DOHH2 (cell line): ENCODE data around the gene GGPS1.

Experiments used
- H3F3A ChIP-seq: fragments of 200-600 bp; sonication (generic), shearing (Covaris generic); 2 replicates; pipeline ENCODE4 v1.6.0; 2016; ENCODE audit warnings: antibody characterized with exemption, mild to moderate bottlenecking; ENCODE audit not compliant: control insufficient read depth, insufficient read depth
- H3K27ac ChIP-seq: fragments of 200-600 bp; sonication (generic); 2 replicates; pipeline ENCODE4 v1.5.1; 2014; ENCODE audit warnings: low read depth, mild to moderate bottlenecking, low read length, moderate library complexity
- H3K27me3 ChIP-seq: fragments of 200-600 bp; sonication (generic); 2 replicates; pipeline ENCODE4 v1.6.1; 2014; ENCODE audit warnings: mild to moderate bottlenecking, low read length, mixed read lengths; ENCODE audit not compliant: control insufficient read depth
- H3K36me3 ChIP-seq: fragments of 200-600 bp; sonication (generic); 2 replicates; pipeline ENCODE4 v1.6.1; 2014; ENCODE audit warnings: mild to moderate bottlenecking, low read length, moderate library complexity, mixed read lengths; ENCODE audit not compliant: control insufficient read depth
- H3K4me1 ChIP-seq: fragments of 200-600 bp; sonication (generic); 2 replicates; pipeline ENCODE4 v1.6.1; 2014; ENCODE audit warnings: mild to moderate bottlenecking, low read length, mixed read lengths; ENCODE audit not compliant: control insufficient read depth
- H3K4me2 ChIP-seq: fragments of 200-600 bp; sonication (generic); 2 replicates; pipeline ENCODE4 v1.6.0; 2014; ENCODE audit warnings: mild to moderate bottlenecking, low read length, moderate library complexity
- H3K4me3 ChIP-seq: fragments of 200-600 bp; sonication (generic); 2 replicates; pipeline ENCODE4 v1.5.1; 2014; ENCODE audit warnings: mild to moderate bottlenecking, low read length, mixed read lengths
- H3K79me2 ChIP-seq: fragments of 200-600 bp; sonication (generic); 2 replicates; pipeline ENCODE4 v1.6.1; 2014; ENCODE audit warnings: mild to moderate bottlenecking, low read length, mixed read lengths; ENCODE audit not compliant: control insufficient read depth
- H3K9me2 ChIP-seq: fragments of 200-600 bp; sonication (generic); replicated peaks from 2 replicates; pipeline ENCODE4 v1.6.1; 2014; ENCODE audit warnings: mild to moderate bottlenecking, low read length, mixed read lengths; ENCODE audit not compliant: control insufficient read depth
- H3K9me3 ChIP-seq: fragments of 200-600 bp; sonication (generic); 2 replicates; pipeline ENCODE4 v1.6.1; 2014; ENCODE audit warnings: antibody characterized with exemption, low read length, mixed read lengths; ENCODE audit not compliant: control insufficient read depth, insufficient read depth
- H4K20me1 ChIP-seq: fragments of 200-600 bp; sonication (generic); 2 replicates; pipeline ENCODE4 v1.6.0; 2014; ENCODE audit warnings: low read depth, mild to moderate bottlenecking, antibody characterized with exemption, low read length, moderate library complexity; ENCODE audit not compliant: control insufficient read depth, insufficient read depth
- CTCF ChIP-seq: fragments of 200-600 bp; sonication (generic); IDR thresholded peaks from one replicate; pipeline ENCODE4 v1.5.1; 2014; ENCODE audit warnings: antibody characterized with exemption, mild to moderate bottlenecking, low read depth, low read length; ENCODE audit not compliant: poor library complexity, severe bottlenecking
- EZH2phosphoT487 ChIP-seq: fragments of 200-600 bp; sonication (generic); IDR thresholded peaks from 2 replicates; pipeline ENCODE4 v1.6.1; 2017; ENCODE audit warnings: borderline replicate concordance, mild to moderate bottlenecking, antibody characterized with exemption, low read length, moderate library complexity, mixed read lengths

The GGPS1 gene

GRCh38 chr1:235287208-235287882, 41.0 kb upstream of the GGPS1 start:
- Histone ChIP-seq H3F3A (no peaks in the 10 kb centered on the region), H3K9me2 (no peaks in the 10 kb centered on the region), H3K4me3 (no peak overlapping the region), H3K27me3 (no peaks in the 10 kb centered on the region), H3K4me1 (no peaks in the 10 kb centered on the region), H3K79me2 (peaks cover 95% of the 10 kb centered on the region), H3K27ac (no peak overlapping the region), H3K4me2 (no peak overlapping the region), H3K36me3 (no peaks in the 10 kb centered on the region), H3K9me3 (no peaks in the 10 kb centered on the region), H4K20me1 (peaks cover 35% of the 10 kb centered on the region)
- TF ChIP-seq EZH2phosphoT487: no peak
- no peak for TF ChIP-seq CTCF

GRCh38 chr1:235289859-235290739, 38.3 kb upstream of the GGPS1 start:
- H3F3A ChIP-seq: 0 out of 2 replicates have a peak, but pooled peaks cover 8% of the 10 kb centered on the region
- TF ChIP-seq CTCF (no peak), EZH2phosphoT487 (no peak)

GRCh38 chr1:235290740-235291502, 37.4 kb upstream of the GGPS1 start:
- no peak overlapping the region for H3K27ac ChIP-seq
- TF ChIP-seq EZH2phosphoT487 (no peak), CTCF (no peak)
- H3K4me1 ChIP-seq: peaks cover 2% of the 10 kb centered on the region; the same call in 1 of the 2 replicates
- H3K9me2 ChIP-seq: no peaks in the 10 kb centered on the region
- no peaks in the 10 kb centered on the region for H3K36me3 ChIP-seq
- H3K79me2 ChIP-seq: peaks cover 98% of the 10 kb centered on the region
- no peaks in the 10 kb centered on the region for H3K9me3 ChIP-seq
- H4K20me1 ChIP-seq: peaks cover 43% of the 10 kb centered on the region
- no peak overlapping the region for H3K4me3 ChIP-seq
- H3K4me2 ChIP-seq: no peak overlapping the region
- H3F3A ChIP-seq: 0 out of 2 replicates have a peak, but pooled peaks cover 8% of the 10 kb centered on the region
- no peaks in the 10 kb centered on the region for H3K27me3 ChIP-seq

More at GRCh38 chr1:235289859-235290739, 38.3 kb upstream of the GGPS1 start:
- H3K4me2 ChIP-seq: no peak overlapping the region
- no peaks in the 10 kb centered on the region for H3K36me3 ChIP-seq
- no peak overlapping the region for H3K4me3 ChIP-seq
- no peak overlapping the region for H3K27ac ChIP-seq
- H4K20me1 ChIP-seq: peaks cover 41% of the 10 kb centered on the region
- H3K9me2 ChIP-seq: no peaks in the 10 kb centered on the region
- no peaks in the 10 kb centered on the region for H3K27me3 ChIP-seq
- peaks cover 98% of the 10 kb centered on the region for H3K79me2 ChIP-seq
- no peaks in the 10 kb centered on the region for H3K4me1 ChIP-seq
- no peaks in the 10 kb centered on the region for H3K9me3 ChIP-seq
